ENCODE results near the gene NDUFB6.
"Not testable (repeated sequence)": the region's sequence is repeated elsewhere in the genome, so short reads cannot be mapped to it uniquely, and the experiment has no call there.

Gene NDUFB6

DNA sequence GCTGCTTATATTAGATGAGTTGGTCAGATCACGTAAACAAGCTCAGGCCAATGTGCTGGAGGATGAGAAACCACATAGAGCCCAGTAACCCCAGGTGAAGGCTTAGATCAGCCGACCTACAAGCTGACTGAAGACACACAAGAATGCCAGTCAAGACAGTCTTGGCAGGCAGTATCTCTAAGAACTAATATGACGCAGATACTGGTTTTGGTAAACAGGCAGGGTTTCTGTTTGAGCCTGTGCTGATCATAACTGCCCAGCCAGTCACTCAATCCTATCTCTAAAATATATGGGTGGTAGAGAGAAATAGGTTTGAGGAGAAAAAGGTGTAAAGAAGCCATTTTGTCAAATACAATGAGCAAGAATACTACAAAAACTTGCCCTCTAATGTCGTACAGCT is 39.1 kb downstream of the NDUFB6 start:
- H4K20me1 ChIP-seq: peaks cover 0 to 22% (median 4%) of the 10 kb centered on the region in 11 experiments; a peak in 7 of 22 replicates

DNA sequence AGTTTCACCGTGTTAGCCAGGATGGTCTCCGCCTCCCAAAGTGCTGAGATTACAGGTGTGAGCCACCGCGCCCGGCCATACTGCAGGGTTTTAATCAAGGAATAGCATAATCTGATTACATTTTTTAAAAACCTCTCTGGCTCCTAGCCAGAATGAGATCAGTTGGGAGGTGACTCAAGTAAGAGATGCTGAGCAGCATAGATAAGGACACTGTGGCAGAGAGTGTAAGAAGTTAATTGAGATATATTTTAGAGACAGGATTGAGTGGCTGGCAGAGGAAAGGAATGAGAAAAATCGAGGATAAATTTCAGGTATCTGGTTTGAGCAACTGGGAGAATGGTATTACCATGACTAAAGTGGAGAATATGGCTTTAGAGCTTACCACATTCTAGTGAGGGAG is 39.6 kb downstream of the NDUFB6 start:
- Histone ChIP-seq H4K20me1 (peaks cover 0 to 17% (median 0%) of the 10 kb centered on the region in 11 experiments; a peak in 6 of 22 replicates), H3K36me3 (peaks cover 9 to 40% (median 27%) of the 10 kb centered on the region in 11 experiments; a peak in 17 of 22 replicates), H3K9ac (no peak overlapping the region), H3K4me3 (no peak overlapping the region), H3K4me1 (no peaks in the 10 kb centered on the region), H3K9me3 (replicated peaks in 1 of 11) (no peaks in the 10 kb centered on the region; a peak in 1 of 22 replicates), H3K4me2 (no peak overlapping the region), H3K27ac (no peak overlapping the region), H3K27me3 (no peaks in the 10 kb centered on the region)
- TF ChIP-seq Cebpa-rat (IDR thresholded peaks at IDR 0.05): no peak

More for the DNA sequence above, 39.1 kb downstream of the NDUFB6 start:
- H3K9me3 ChIP-seq (replicated peaks in 1 of 11): no peaks in the 10 kb centered on the region; a peak in 1 of 22 replicates
- H3K9ac ChIP-seq: no peak overlapping the region
- no peak overlapping the region for H3K27ac ChIP-seq
- no peaks in the 10 kb centered on the region for H3K27me3 ChIP-seq
- peaks cover 9 to 45% (median 29%) of the 10 kb centered on the region in 11 experiments; a peak in 19 of 22 replicates for H3K36me3 ChIP-seq
- H3K4me3 ChIP-seq: no peak overlapping the region
- no peak overlapping the region for H3K4me2 ChIP-seq
- no peaks in the 10 kb centered on the region for H3K4me1 ChIP-seq
- TF ChIP-seq Cebpa-rat (IDR thresholded peaks at IDR 0.05): no peak

DNA sequence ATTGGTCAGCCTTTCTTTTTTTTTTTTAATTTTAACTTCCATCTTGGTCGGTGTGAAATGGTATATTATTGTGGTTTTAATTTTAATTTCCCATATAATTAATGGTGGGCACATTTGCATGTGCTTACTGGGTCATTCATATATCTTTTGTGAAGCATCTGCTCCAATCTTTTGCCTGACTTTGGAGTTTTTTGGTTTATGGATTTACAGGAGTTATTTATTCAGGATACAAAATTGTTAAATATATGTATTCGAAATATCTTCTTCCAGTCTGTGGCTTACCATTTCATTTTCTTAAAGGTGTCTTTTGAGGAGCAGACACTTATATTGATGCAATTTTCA is 46.3 kb downstream of the NDUFB6 start:
- Histone ChIP-seq H3K27ac (peak overlapping the region in 10 of 11 experiments; percentile 13 to 81 (median 73); a peak in 16 of 22 replicates), H4K20me1 (no peaks in the 10 kb centered on the region; a peak in 1 of 22 replicates)
- TF ChIP-seq Cebpa-rat (IDR thresholded peaks at IDR 0.05): no peak

DNA sequence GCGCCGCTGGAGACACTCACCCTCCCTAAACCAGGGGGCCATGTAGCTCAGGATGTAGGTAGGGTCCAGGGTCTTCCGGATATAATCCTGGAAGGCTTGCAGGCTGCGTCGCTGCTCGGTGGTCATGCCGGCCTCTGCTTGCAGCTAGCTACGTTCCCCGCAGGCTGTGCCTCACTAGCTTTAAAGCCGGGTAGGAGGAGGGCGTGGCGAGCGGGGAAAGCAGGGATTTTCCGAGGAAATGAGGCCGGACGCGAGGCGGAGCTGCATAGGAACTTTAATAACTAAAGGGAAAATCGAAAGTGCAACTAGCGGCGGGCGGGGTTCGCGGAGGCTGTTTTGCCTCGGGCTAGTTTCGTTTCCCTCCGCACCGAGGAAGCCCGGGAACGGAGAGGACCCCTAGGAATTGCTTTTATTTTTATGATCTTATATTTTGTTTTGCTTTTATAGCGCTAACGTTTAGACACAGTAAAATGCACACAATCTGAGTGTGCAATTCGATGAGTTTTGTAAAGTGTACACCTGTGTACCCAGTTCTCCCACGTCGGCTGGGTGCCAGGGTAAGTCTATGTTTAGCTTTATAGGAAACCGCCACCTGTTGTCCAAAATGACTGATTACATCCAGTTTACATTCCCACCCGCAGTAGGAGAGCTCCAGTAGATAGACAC is 46.8 kb downstream of the NDUFB6 start, which contains the start of gene RIGI:
Gene RIGI (minus strand): TSS at position 156 of the 666 bp plus-strand sequence. CDS start 30 bp downstream, at position 126.
- Histone ChIP-seq H3K9me3 (replicated peaks in 1 of 11) (peaks cover 0 to 21% (median 16%) of the 10 kb centered on the region in 11 experiments; a peak in 17 of 22 replicates), H3K4me3 (peak within 1 kb of the TSS; percentile 65 to 85 (median 76)), H3K4me1 (peaks cover 20 to 29% (median 25%) of the 10 kb centered on the region in 10 experiments), H4K20me1 (no peaks in the 10 kb centered on the region; a peak in 1 of 22 replicates), H3K27ac (peak within 1 kb of the TSS; percentile 13 to 81 (median 73); a peak in 21 of 22 replicates), H3K36me3 (peaks cover 0 to 12% (median 3%) of the 10 kb centered on the region in 11 experiments; a peak in 7 of 22 replicates), H3K4me2 (peak within 1 kb of the TSS; percentile 77 to 99 (median 91)), H3K9ac (peak within 1 kb of the TSS; percentile 70 to 85 (median 80)), H3K27me3 (no peaks in the 10 kb centered on the region)
- no peak for TF ChIP-seq Cebpa-rat (IDR thresholded peaks at IDR 0.05)

More for the DNA sequence above, 46.3 kb downstream of the NDUFB6 start:
- Histone ChIP-seq H3K4me2 (peak overlapping the region; percentile 55 to 99 (median 86)), H3K4me1 (peaks cover 20 to 29% (median 25%) of the 10 kb centered on the region in 10 experiments), H3K36me3 (peaks cover 0 to 15% (median 6%) of the 10 kb centered on the region in 11 experiments; a peak in 11 of 22 replicates), H3K4me3 (peak overlapping the region; percentile 65 to 85 (median 76)), H3K27me3 (no peaks in the 10 kb centered on the region), H3K9me3 (replicated peaks in 1 of 11) (peaks cover 0 to 18% (median 14%) of the 10 kb centered on the region in 11 experiments; a peak in 17 of 22 replicates), H3K9ac (peak overlapping the region; percentile 70 to 85 (median 80); a peak in 21 of 22 replicates)

DNA sequence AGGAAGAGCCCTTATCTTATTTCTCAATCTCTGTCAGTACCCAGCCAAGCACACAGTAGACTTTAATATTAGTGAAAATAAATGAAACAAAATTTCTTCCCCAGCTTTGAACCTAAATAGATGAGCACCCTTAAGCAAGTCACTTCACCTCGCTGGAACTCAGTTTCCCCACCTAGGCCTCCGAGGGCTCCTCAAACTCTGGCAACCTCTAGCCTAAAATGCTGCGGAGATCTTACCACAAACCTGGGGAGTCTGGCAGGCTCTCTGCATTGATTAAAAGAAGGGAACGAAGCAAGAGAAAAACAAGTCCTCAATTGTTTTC is 47.3 kb downstream of the NDUFB6 start:
- Histone ChIP-seq H3K4me1 (peaks cover 20 to 29% (median 25%) of the 10 kb centered on the region in 10 experiments), H4K20me1 (no peaks in the 10 kb centered on the region; a peak in 1 of 22 replicates), H3K27me3 (no peaks in the 10 kb centered on the region), H3K36me3 (peaks cover 1 to 16% (median 5%) of the 10 kb centered on the region in 11 experiments; a peak in 11 of 22 replicates), H3K27ac (peak overlapping the region; percentile 13 to 81 (median 73); a peak in 21 of 22 replicates), H3K4me2 (peak overlapping the region; percentile 77 to 99 (median 91)), H3K9ac (peak overlapping the region; percentile 70 to 85 (median 80)), H3K9me3 (replicated peaks in 1 of 11) (peaks cover 3 to 25% (median 20%) of the 10 kb centered on the region in 11 experiments; a peak in 21 of 22 replicates), H3K4me3 (peak overlapping the region; percentile 65 to 85 (median 76))
- no peak for TF ChIP-seq Cebpa-rat (IDR thresholded peaks at IDR 0.05)

DNA sequence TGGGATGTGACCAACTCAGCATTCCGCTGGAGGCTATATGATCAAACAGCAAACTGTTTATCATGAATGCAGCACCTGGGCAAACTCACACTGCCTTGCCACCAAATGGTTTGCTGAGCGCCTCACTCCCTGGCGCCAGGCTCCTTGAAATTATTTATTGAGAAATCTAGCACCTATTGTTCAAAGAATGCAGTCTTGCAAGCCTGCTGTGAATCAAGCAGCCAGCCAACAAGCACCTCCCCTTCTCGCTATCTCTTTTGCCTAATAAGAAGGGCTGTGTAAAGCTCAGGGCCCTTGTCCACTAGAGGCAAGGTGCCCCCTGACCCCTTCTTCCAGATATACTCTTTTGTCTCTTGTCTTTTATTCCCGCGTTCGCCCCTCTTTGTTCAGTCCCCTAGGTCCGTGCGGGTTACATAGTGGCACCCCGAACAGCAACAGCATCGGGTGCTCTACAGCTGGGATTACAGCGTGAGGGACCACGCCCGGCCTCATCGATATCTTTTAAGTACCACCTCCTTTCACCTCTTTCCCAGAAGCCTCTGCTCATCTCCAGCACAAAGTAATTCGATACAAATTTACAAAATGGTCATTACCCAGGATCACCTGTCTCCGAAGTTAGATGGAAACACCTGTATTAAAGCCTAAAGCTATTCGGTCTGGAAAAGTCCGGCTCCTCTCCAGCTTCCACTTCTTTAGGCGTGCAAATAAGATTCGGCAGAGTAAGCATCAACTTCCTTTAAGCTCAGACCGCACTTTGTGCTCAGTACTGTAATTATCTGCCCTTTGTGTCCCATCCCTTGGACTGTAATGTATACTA is 47.9 kb downstream of the NDUFB6 start:
- H4K20me1 ChIP-seq: no peaks in the 10 kb centered on the region; a peak in 1 of 22 replicates
- H3K36me3 ChIP-seq: peaks cover 7 to 21% (median 10%) of the 10 kb centered on the region in 11 experiments; a peak in 17 of 22 replicates
- H3K9me3 ChIP-seq (replicated peaks in 1 of 11): peaks cover 9 to 31% (median 26%) of the 10 kb centered on the region in 11 experiments; a peak in 21 of 22 replicates
- peak overlapping the region; percentile 65 to 85 (median 76) for H3K4me3 ChIP-seq
- H3K4me1 ChIP-seq: peaks cover 20 to 29% (median 25%) of the 10 kb centered on the region in 10 experiments
- TF ChIP-seq Cebpa-rat (IDR thresholded peaks at IDR 0.05): no peak
- peak overlapping the region; percentile 77 to 99 (median 91) for H3K4me2 ChIP-seq
- peak overlapping the region; percentile 70 to 85 (median 80) for H3K9ac ChIP-seq
- H3K27ac ChIP-seq: peak overlapping the region in 10 of 11 experiments; percentile 61 to 81 (median 74); a peak in 19 of 22 replicates
- H3K27me3 ChIP-seq: no peaks in the 10 kb centered on the region

DNA sequence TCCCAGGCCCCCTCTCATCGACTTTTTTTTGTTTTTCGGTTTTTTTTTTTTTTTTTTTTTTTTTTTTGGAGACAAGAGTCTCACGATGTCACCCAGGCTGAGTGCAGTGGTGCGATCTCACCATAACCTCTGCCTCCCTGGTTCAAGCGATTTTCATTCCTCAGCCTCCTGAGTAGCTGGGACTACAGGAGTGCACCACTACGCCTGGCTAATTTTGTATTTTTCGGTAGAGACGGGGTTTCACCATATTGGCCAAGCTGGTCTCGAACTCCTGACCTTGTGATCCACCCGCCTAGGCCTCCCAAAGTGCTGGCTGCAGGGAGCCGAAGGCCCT is 48.4 kb downstream of the NDUFB6 start:
- peak overlapping the region in 1 of 11 experiments; percentile 74; a peak in 2 of 22 replicates for H3K27ac ChIP-seq
- peak overlapping the region; percentile 77 to 99 (median 91) for H3K4me2 ChIP-seq
- H4K20me1 ChIP-seq, H3K27me3 ChIP-seq: not testable (repeated sequence)
- peak overlapping the region; percentile 65 to 85 (median 76) for H3K4me3 ChIP-seq
- H3K9ac ChIP-seq: peak overlapping the region in 10 of 11 experiments; percentile 70 to 85 (median 78); a peak in 17 of 22 replicates
- peaks cover 20 to 29% (median 25%) of the 10 kb centered on the region in 10 experiments for H3K4me1 ChIP-seq
- H3K9me3 ChIP-seq (replicated peaks in 1 of 11): peaks cover 15 to 37% (median 31%) of the 10 kb centered on the region in 11 experiments; a peak in 21 of 22 replicates
- H3K36me3 ChIP-seq: peaks cover 11 to 27% (median 13%) of the 10 kb centered on the region in 11 experiments; a peak in 18 of 22 replicates

DNA sequence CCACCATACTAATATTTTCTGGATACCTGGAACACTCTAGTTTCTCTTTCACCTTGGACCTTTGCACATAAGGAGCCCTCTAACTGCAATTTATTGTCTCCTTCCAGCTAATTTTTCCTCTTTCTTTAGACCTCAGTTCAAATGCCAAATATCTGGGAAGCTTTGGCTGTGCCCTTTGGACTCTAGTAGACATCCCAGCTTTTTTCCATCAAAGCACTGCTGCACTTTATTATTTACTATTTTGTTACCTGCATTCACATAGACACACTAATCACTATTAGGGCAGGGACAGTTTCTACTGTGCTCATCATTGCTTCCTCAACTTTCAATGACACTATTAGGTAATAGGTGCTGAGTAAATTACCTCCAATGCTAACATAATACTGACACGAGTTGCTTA is 49.0 kb downstream of the NDUFB6 start:
- TF ChIP-seq Cebpa-rat (IDR thresholded peaks at IDR 0.05): no peak
- no peak overlapping the region for H3K9ac ChIP-seq
- H3K4me3 ChIP-seq: no peak overlapping the region
- H4K20me1 ChIP-seq: no peaks in the 10 kb centered on the region; a peak in 1 of 22 replicates
- H3K36me3 ChIP-seq: peaks cover 16 to 33% (median 19%) of the 10 kb centered on the region in 11 experiments
- no peak overlapping the region for H3K27ac ChIP-seq
- peaks cover 20 to 29% (median 25%) of the 10 kb centered on the region in 10 experiments for H3K4me1 ChIP-seq
- H3K27me3 ChIP-seq: no peaks in the 10 kb centered on the region
- peaks cover 21 to 43% (median 38%) of the 10 kb centered on the region in 11 experiments; a peak in 21 of 22 replicates for H3K9me3 ChIP-seq (replicated peaks in 1 of 11)
- H3K4me2 ChIP-seq: peak overlapping the region; percentile 5 to 99 (median 90); a peak in 14 of 22 replicates

Measured in BLaER1 treated with 17β-estradiol and CSF1 and Interleukin-3, amounts not matched to agents 10 nM and 100 nM (cell line).